Loucy (cell line): ENCODE results near the gene CLIC3.

Source experiments
- H2AFZ ChIP-seq: fragments of 200-600 bp; sonication (generic); 2 replicates; pipeline ENCODE4 v1.6.0; 2016; ENCODE audit warnings: antibody characterized with exemption, mild to moderate bottlenecking, low read length, moderate library complexity
- H3F3A ChIP-seq: fragments of 200-600 bp; 2 replicates; pipeline ENCODE4 v1.6.0; 2016; ENCODE audit warnings: antibody characterized with exemption, low read depth, mild to moderate bottlenecking
- H3K27me3 ChIP-seq: fragments of 200-600 bp; sonication (generic); 2 replicates; pipeline ENCODE4 v1.6.1; 2014; ENCODE audit warnings: low read length, mild to moderate bottlenecking; ENCODE audit not compliant: insufficient read depth, poor library complexity, severe bottlenecking
- H3K36me3 ChIP-seq: fragments of 200-600 bp; sonication (generic); 2 replicates; pipeline ENCODE4 v1.6.1; 2016; ENCODE audit warnings: low read length; ENCODE audit not compliant: insufficient read depth
- H3K4me1 ChIP-seq: fragments of 200-600 bp; sonication (generic); 2 replicates; pipeline ENCODE4 v1.5.1; 2014; ENCODE audit warnings: low read length, mild to moderate bottlenecking; ENCODE audit not compliant: insufficient read depth, poor library complexity, severe bottlenecking
- H3K4me2 ChIP-seq: fragments of 200-600 bp; sonication (generic); 2 replicates; pipeline ENCODE4 v1.6.0; 2014; ENCODE audit warnings: antibody characterized with exemption, low read length, low read depth, mild to moderate bottlenecking; ENCODE audit not compliant: poor library complexity, severe bottlenecking
- H3K4me3 ChIP-seq: fragments of 200-600 bp; sonication (generic); 2 replicates; pipeline ENCODE4 v1.5.1; 2014; ENCODE audit warnings: low read length, mild to moderate bottlenecking, mixed read lengths; ENCODE audit not compliant: poor library complexity, severe bottlenecking
- H3K79me2 ChIP-seq: fragments of 200-600 bp; sonication (generic); 2 replicates; pipeline ENCODE4 v1.6.1; 2014; ENCODE audit warnings: low read length; ENCODE audit not compliant: insufficient read depth
- H3K9ac ChIP-seq: fragments of 200-600 bp; sonication (generic); 2 replicates; pipeline ENCODE4 v1.6.0; 2014; ENCODE audit warnings: mild to moderate bottlenecking, low read depth, low read length, moderate library complexity; ENCODE audit not compliant: poor library complexity, severe bottlenecking
- H3K9me2 ChIP-seq: fragments of 200-600 bp; sonication (generic); replicated peaks from 2 replicates; pipeline ENCODE4 v1.6.1; 2016; ENCODE audit warnings: low read depth, low read length, mixed read lengths
- H3K9me3 ChIP-seq: fragments of 200-600 bp; sonication (generic); 2 replicates; pipeline ENCODE4 v1.6.1; 2014; ENCODE audit warnings: mild to moderate bottlenecking, antibody characterized with exemption, low read length, low read depth; ENCODE audit not compliant: insufficient read depth
- H4K20me1 ChIP-seq: fragments of 200-600 bp; sonication (generic); 2 replicates; pipeline ENCODE4 v1.6.0; 2014; ENCODE audit warnings: antibody characterized with exemption, low read length, mild to moderate bottlenecking; ENCODE audit not compliant: insufficient read depth, poor library complexity, severe bottlenecking
- EZH2phosphoT487 ChIP-seq: fragments of 200-600 bp; IDR thresholded peaks from 2 replicates; pipeline ENCODE4 v1.6.1; 2018; ENCODE audit warnings: antibody characterized with exemption, mild to moderate bottlenecking, moderate library complexity, borderline replicate concordance
- TF ChIP-seq, protein P1 (sequence below): fragments of 200-600 bp; sonication (generic); conservative IDR thresholded peaks from 2 replicates; pipeline ENCODE4 v1.5.1; 2014; ENCODE audit warnings: mild to moderate bottlenecking, antibody characterized with exemption, low read length

CLIC3 gene

DNA sequence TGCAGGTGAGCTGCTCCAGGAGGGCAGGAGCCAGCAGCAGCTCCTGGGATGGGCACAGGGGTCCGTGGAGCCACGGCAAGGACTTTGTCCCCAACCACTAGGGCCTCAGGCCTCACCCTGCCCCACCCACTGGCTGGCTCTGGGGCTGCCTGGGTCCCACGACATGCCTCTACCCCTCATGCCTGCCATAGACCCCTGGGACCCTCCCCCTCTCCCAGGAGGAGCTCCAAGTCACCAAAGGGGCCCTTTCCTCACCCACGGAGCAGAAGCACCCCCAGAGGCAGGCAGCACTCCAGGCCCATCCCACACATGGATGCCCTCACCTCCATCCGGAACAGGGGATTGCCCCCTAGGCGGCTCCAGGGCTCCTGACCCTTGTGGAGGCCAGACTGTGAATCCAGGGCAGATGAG is 25.2 kb upstream of the CLIC3 start:
- Histone ChIP-seq H3F3A (no peaks in the 10 kb centered on the region), H3K9me2 (no peaks in the 10 kb centered on the region), H3K79me2 (no peaks in the 10 kb centered on the region; the same call in 1 of the 2 replicates), H3K4me1 (peaks cover 4% of the 10 kb centered on the region), H3K36me3 (no peaks in the 10 kb centered on the region), H4K20me1 (peaks cover 4% of the 10 kb centered on the region), H3K9me3 (no peaks in the 10 kb centered on the region), H3K4me2 (no peak overlapping the region), H3K9ac (no peak overlapping the region), H3K27me3 (no peaks in the 10 kb centered on the region), H2AFZ (no peak overlapping the region), H3K4me3 (no peak overlapping the region)
- TF ChIP-seq, protein P1, sequence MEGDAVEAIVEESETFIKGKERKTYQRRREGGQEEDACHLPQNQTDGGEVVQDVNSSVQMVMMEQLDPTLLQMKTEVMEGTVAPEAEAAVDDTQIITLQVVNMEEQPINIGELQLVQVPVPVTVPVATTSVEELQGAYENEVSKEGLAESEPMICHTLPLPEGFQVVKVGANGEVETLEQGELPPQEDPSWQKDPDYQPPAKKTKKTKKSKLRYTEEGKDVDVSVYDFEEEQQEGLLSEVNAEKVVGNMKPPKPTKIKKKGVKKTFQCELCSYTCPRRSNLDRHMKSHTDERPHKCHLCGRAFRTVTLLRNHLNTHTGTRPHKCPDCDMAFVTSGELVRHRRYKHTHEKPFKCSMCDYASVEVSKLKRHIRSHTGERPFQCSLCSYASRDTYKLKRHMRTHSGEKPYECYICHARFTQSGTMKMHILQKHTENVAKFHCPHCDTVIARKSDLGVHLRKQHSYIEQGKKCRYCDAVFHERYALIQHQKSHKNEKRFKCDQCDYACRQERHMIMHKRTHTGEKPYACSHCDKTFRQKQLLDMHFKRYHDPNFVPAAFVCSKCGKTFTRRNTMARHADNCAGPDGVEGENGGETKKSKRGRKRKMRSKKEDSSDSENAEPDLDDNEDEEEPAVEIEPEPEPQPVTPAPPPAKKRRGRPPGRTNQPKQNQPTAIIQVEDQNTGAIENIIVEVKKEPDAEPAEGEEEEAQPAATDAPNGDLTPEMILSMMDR: no peak
- no peak for TF ChIP-seq EZH2phosphoT487

DNA sequence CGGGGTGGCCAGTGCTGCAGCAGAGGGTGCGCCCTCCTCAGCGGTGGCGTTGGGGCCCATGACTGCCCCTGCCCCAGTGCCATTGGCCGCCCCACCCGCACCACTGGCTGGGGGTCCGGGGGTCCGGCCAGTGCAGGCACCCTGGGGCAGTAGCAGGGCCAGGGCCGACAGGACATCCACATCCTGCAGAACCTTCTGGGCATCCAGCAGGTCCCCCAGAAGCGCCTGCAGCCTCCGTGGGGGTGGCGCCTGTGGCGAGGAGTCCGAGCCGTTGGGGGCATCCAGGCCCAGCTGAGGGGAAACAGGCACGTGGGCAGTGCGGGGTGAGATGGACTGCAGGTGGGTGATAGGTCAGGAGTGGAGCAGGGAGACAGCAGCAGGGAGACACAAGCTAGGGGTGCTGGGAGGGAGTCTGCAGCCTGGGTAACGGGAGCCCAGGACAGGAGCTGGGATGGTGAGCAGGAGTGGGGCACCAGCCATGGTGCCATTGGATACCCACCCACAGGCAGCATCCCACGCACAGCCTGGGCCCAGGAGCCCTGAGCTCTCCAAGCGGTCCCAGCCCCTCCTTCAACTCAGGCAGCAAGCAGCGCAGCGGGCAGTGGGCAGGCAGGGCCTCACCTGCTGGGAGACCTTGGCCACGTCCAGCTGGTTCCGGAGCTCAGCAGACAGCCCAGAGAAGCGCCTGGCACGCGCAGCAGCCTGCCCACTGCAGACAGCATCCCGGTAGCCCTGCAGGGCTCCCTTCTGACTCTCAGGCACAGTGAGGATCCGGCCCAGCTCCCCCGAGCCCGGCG is 24.6 kb upstream of the CLIC3 start:
- no peaks in the 10 kb centered on the region for H3K9me2 ChIP-seq
- no peaks in the 10 kb centered on the region for H3K79me2 ChIP-seq
- peaks cover 4% of the 10 kb centered on the region for H4K20me1 ChIP-seq
- no peaks in the 10 kb centered on the region for H3K36me3 ChIP-seq
- H3K4me1 ChIP-seq: no peaks in the 10 kb centered on the region
- no peak for TF ChIP-seq EZH2phosphoT487
- TF ChIP-seq, protein P1: no peak
- no peak overlapping the region for H3K4me2 ChIP-seq
- H3K27me3 ChIP-seq: no peaks in the 10 kb centered on the region
- H3K9ac ChIP-seq: no peak overlapping the region
- no peaks in the 10 kb centered on the region for H3F3A ChIP-seq
- H2AFZ ChIP-seq: no peak overlapping the region
- no peak overlapping the region for H3K4me3 ChIP-seq
- no peaks in the 10 kb centered on the region for H3K9me3 ChIP-seq

DNA sequence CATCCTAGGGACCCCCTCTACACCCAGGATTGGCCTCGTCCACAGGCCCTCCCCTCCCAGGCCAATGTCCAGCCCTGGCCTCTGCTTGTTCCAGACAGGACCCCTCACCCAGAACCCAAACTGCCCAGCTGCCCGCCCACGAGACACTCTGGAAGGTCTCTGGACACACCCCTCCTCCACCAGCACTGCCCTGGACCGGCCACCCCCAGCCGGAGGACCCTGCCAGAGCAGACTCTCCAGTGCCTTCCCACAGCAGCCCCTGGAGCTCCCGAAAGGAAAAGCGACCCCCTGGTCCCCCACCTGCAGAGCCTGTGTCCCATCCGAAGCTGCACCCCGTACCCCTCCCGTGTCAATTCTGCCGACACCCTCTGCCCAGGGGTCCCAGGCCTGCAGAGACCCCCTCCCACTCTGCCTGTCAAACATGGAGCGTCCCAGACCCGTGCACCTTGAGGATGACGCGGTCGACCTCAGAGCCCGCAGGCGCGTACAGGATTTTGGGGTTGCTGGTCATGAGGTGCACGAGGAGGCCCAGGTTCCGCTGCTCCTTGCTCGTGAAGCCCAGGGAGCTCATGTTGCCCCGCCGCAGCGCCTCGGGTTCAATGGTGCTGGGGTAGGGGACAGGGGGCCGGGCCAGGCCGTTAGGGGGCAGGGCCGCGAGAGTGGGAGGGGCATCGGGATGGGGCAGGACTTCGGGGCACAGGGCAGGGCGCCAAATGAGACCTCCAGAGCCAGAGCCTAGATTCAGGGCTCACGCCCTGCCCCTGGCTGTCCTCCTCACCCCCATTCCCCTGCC is 23.7 kb upstream of the CLIC3 start:
- no peaks in the 10 kb centered on the region; the same call in 1 of the 2 replicates for H3K36me3 ChIP-seq
- no peaks in the 10 kb centered on the region for H3K9me3 ChIP-seq
- H2AFZ ChIP-seq: no peak overlapping the region
- no peak overlapping the region for H3K4me2 ChIP-seq
- no peak for TF ChIP-seq EZH2phosphoT487
- TF ChIP-seq, protein P1: no peak
- H4K20me1 ChIP-seq: peaks cover 4% of the 10 kb centered on the region
- no peaks in the 10 kb centered on the region for H3K79me2 ChIP-seq
- H3K27me3 ChIP-seq: no peaks in the 10 kb centered on the region
- H3K4me1 ChIP-seq: no peaks in the 10 kb centered on the region
- no peak overlapping the region for H3K4me3 ChIP-seq
- H3F3A ChIP-seq: no peaks in the 10 kb centered on the region
- no peak overlapping the region for H3K9ac ChIP-seq
- no peaks in the 10 kb centered on the region for H3K9me2 ChIP-seq
